H9 (cell line): ENCODE results near the gene TPRN. TPM values are rescaled to one million over a fixed set of nuclear protein-coding genes. Genes with fewer than 3 reads are reported as not detected.

Experiments used
- DNase-seq: peaks from one replicate; pipeline ENCODE4 v3.0.0-alpha.2; 2017
- H2AFZ ChIP-seq: one replicate; pipeline ENCODE4 v1.6.1; 2013; ENCODE audit warnings: mild to moderate bottlenecking, low read length, control low read depth, moderate library complexity
- H2AK5ac ChIP-seq: 2 replicates; pipeline ENCODE4 v1.6.1; 2013; ENCODE audit warnings: low read length, control low read depth, mixed read lengths; ENCODE audit not compliant: insufficient read length
- H2BK120ac ChIP-seq: one replicate; pipeline ENCODE4 v1.6.1; 2013; ENCODE audit warnings: low read depth, mild to moderate bottlenecking, low read length, control low read depth, inconsistent platforms; ENCODE audit not compliant: poor library complexity, severe bottlenecking
- H2BK12ac ChIP-seq: 2 replicates; pipeline ENCODE4 v1.6.1; 2013; ENCODE audit warnings: low read length, control low read depth, mixed read lengths, low read depth; ENCODE audit not compliant: insufficient read length
- H2BK15ac ChIP-seq: 2 replicates; pipeline ENCODE4 v1.6.1; 2013; ENCODE audit warnings: low read depth, low read length, control low read depth
- H2BK20ac ChIP-seq: one replicate; pipeline ENCODE4 v1.6.1; 2013; ENCODE audit warnings: low read depth, mild to moderate bottlenecking, low read length, control low read depth, inconsistent platforms; ENCODE audit not compliant: poor library complexity, severe bottlenecking
- H2BK5ac ChIP-seq: 2 replicates; pipeline ENCODE4 v1.6.1; 2013; ENCODE audit warnings: low read length, control low read depth, mixed read lengths; ENCODE audit not compliant: insufficient read length
- H3K14ac ChIP-seq: 2 replicates; pipeline ENCODE4 v1.6.1; 2013; ENCODE audit warnings: low read length, control low read depth; ENCODE audit not compliant: insufficient read depth
- H3K18ac ChIP-seq: 2 replicates; pipeline ENCODE4 v1.6.1; 2013; ENCODE audit warnings: low read depth, mild to moderate bottlenecking, mixed read lengths, low read length, control low read depth; ENCODE audit not compliant: insufficient read length
- H3K23ac ChIP-seq: 2 replicates; pipeline ENCODE4 v1.6.1; 2013; ENCODE audit warnings: low read length, control low read depth, mixed read lengths, low read depth; ENCODE audit not compliant: insufficient read length
- H3K23me2 ChIP-seq: 2 replicates; pipeline ENCODE4 v1.6.1; 2013; ENCODE audit warnings: low read depth, mild to moderate bottlenecking, mixed read lengths, low read length, control low read depth; ENCODE audit not compliant: insufficient read length, poor library complexity, severe bottlenecking
- H3K27ac ChIP-seq: 2 replicates; pipeline ENCODE4 v1.5.1; 2013; ENCODE audit warnings: low read length, control low read depth, mixed read lengths, low read depth; ENCODE audit not compliant: insufficient read length
- H3K27me3 ChIP-seq: 2 replicates; pipeline ENCODE4 v1.6.1; 2013; ENCODE audit warnings: low read length, control low read depth, inconsistent platforms; ENCODE audit not compliant: insufficient read depth
- H3K4ac ChIP-seq: 2 replicates; pipeline ENCODE4 v1.6.1; 2013; ENCODE audit warnings: low read depth, mild to moderate bottlenecking, control low read depth, inconsistent platforms, low read length, moderate library complexity
- H3K4me1 ChIP-seq: 2 replicates; pipeline ENCODE4 v1.6.1; 2013; ENCODE audit warnings: low read length, control low read depth, inconsistent platforms; ENCODE audit not compliant: insufficient read depth
- H3K4me2 ChIP-seq: 2 replicates; pipeline ENCODE4 v1.6.1; 2013; ENCODE audit warnings: low read length, control low read depth, mixed read lengths; ENCODE audit not compliant: insufficient read length, insufficient read depth
- H3K56ac ChIP-seq: 2 replicates; pipeline ENCODE4 v1.6.1; 2013; ENCODE audit warnings: low read depth, mild to moderate bottlenecking, mixed read lengths, low read length, control low read depth; ENCODE audit not compliant: insufficient read length
- H3K79me1 ChIP-seq: 2 replicates; pipeline ENCODE4 v1.6.1; 2013; ENCODE audit warnings: low read depth, mild to moderate bottlenecking, moderate library complexity, low read length, control low read depth, inconsistent platforms; ENCODE audit not compliant: insufficient read depth, poor library complexity, severe bottlenecking
- H3K79me2 ChIP-seq: 2 replicates; pipeline ENCODE4 v1.6.1; 2013; ENCODE audit warnings: low read length, control low read depth, inconsistent platforms; ENCODE audit not compliant: insufficient read depth
- H3K9ac ChIP-seq: 2 replicates; pipeline ENCODE4 v1.6.1; 2013; ENCODE audit warnings: low read length, control low read depth, mixed read lengths; ENCODE audit not compliant: insufficient read length; ENCODE audit errors: extremely low read depth
- H3K9me3 ChIP-seq: one replicate; pipeline ENCODE4 v1.6.1; 2013; ENCODE audit warnings: low read depth, low read length, inconsistent platforms; ENCODE audit not compliant: control insufficient read depth
- H3T11ph ChIP-seq: one replicate; pipeline ENCODE4 v1.6.1; 2013; ENCODE audit warnings: mild to moderate bottlenecking, low read length, control low read depth, inconsistent platforms
- H4K20me1 ChIP-seq: one replicate; pipeline ENCODE4 v1.6.1; 2013; ENCODE audit not compliant: control insufficient read depth, insufficient read length, insufficient read depth
- H4K5ac ChIP-seq: 2 replicates; pipeline ENCODE4 v1.6.1; 2013; ENCODE audit warnings: low read depth, mild to moderate bottlenecking, mixed read lengths, low read length, control low read depth; ENCODE audit not compliant: insufficient read length
- H4K8ac ChIP-seq: replicated peaks from 2 replicates; pipeline ENCODE4 v1.6.1; 2013; ENCODE audit warnings: low read length, control low read depth, mixed read lengths, low read depth; ENCODE audit not compliant: insufficient read length
- H4K91ac ChIP-seq: 2 replicates; pipeline ENCODE4 v1.6.1; 2013; ENCODE audit warnings: low read depth, mild to moderate bottlenecking, moderate library complexity, mixed read lengths, low read length, control low read depth; ENCODE audit not compliant: insufficient read length
- H3K27ac Mint-ChIP-seq, 3 experiments: 2 replicates in 2 of 3; 3 replicates in 1 of 3; pipeline ENCODE4 v1.8.0; 2020 to 2021; ENCODE audit warnings: mixed read lengths in 3 of 3, mild to moderate bottlenecking in 1 of 3, moderate library complexity in 1 of 3
- H3K27me3 Mint-ChIP-seq: 2 replicates; pipeline ENCODE4 v1.8.0; 2021; ENCODE audit warnings: low read depth, mild to moderate bottlenecking, moderate library complexity, mixed read lengths
- H3K36me3 Mint-ChIP-seq, 3 experiments: 2 replicates in 2 of 3; 3 replicates in 1 of 3; pipeline ENCODE4 v1.8.0; 2020 to 2021; ENCODE audit warnings: low read depth in 3 of 3, mixed read lengths in 3 of 3; ENCODE audit not compliant: insufficient read depth in 1 of 3
- H3K4me1 Mint-ChIP-seq, 2 experiments: 2 replicates each; pipeline ENCODE4 v1.8.0; 2020; ENCODE audit warnings: mixed read lengths in 2 of 2
- H3K4me3 Mint-ChIP-seq, 2 experiments: 2 replicates in 1 of 2; 3 replicates in 1 of 2; pipeline ENCODE4 v1.8.0; 2020 to 2021; ENCODE audit warnings: mild to moderate bottlenecking in 2 of 2, mixed read lengths in 2 of 2, moderate library complexity in 1 of 2
- H3K9me3 Mint-ChIP-seq, 2 experiments: 2 replicates in 1 of 2; 3 replicates in 1 of 2; pipeline ENCODE4 v1.8.0; 2020; ENCODE audit warnings: mild to moderate bottlenecking in 2 of 2, mixed read lengths in 2 of 2, moderate library complexity in 1 of 2
- WGBS: extraction: QIAGEN DNeasy Blood & Tissue Kit; methylation state at CpG from one replicate; pipeline ENCODE4 v1.1.7; 2013; ENCODE audit warnings: missing lambda C conversion rate, low lambda C conversion rate, mixed read lengths; ENCODE audit not compliant: insufficient read length; ENCODE audit errors: extremely low coverage; 5-methylcytosine and 5-hydroxymethylcytosine counted together
- total RNA-seq: library from RNA; stranded (reverse); gene quantifications from 2 replicates; pipeline ENCODE4 v1.2.1, GENCODE V29; 2021
- TF ChIP-seq, protein P1 (sequence below): fragments of 200-600 bp; sonication (generic); conservative IDR thresholded peaks from 3 replicates; pipeline ENCODE4 v1.8.0; 2021; ENCODE audit warnings: antibody characterized with exemption, mild to moderate bottlenecking

The TPRN gene
- total RNA-seq, 1 experiment from 2014 or later, result 30.7 TPM

DNA sequence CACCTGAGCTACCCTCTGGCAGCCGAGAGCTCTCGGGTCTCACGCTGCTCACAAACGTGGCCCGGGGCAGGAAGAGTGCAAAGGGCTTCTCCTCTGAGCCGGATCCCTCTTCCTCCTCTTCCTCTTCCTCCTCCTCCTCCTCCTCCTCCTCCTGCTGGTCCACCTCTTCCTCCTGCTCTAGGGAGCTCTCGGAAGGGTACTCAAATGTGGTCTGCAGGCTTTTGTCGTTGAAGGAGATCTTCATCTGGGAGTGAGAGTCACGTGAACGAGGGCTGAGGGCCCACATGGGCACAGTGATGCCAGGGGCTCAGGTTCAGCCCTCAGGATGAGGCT, 8.1 kb downstream of the TPRN start:
- DNase-seq, result no peak
- H2BK120ac ChIP-seq, result no peak overlapping the region
- peaks cover 16 to 21% of the 10 kb centered on the region in 2 experiments for H3K4me1 Mint-ChIP-seq
- H3K4me2 ChIP-seq, result no peak overlapping the region
- H3K27me3 ChIP-seq, result no peaks in the 10 kb centered on the region
- H2BK5ac ChIP-seq, result no peak overlapping the region
- H3K23me2 ChIP-seq, result peaks cover 13% of the 10 kb centered on the region
- H4K8ac ChIP-seq, result no peak overlapping the region
- no peak overlapping the region for H2AK5ac ChIP-seq
- H3K4me3 Mint-ChIP-seq, result no peak overlapping the region; a peak in 1 of 5 replicates
- no peaks in the 10 kb centered on the region for H3K9me3 Mint-ChIP-seq
- H3K9me3 ChIP-seq, result no peaks in the 10 kb centered on the region
- H3K14ac ChIP-seq, result no peak overlapping the region; the same call in 1 of the 2 replicates
- H2BK20ac ChIP-seq, result no peak overlapping the region
- no peak overlapping the region for H4K5ac ChIP-seq
- peaks cover 5% of the 10 kb centered on the region for H3K79me1 ChIP-seq
- H3K27ac ChIP-seq, result no peak overlapping the region
- H3K79me2 ChIP-seq, result peaks cover 5% of the 10 kb centered on the region; the same call in 1 of the 2 replicates
- H3K56ac ChIP-seq, result no peak overlapping the region
- peaks cover 7 to 18% (median 14%) of the 10 kb centered on the region in 3 experiments; a peak in 5 of 7 replicates for H3K36me3 Mint-ChIP-seq
- WGBS, result no CpG with 5 or more reads among the region's 10 CpGs
- H4K91ac ChIP-seq, result no peak overlapping the region
- H3K4me1 ChIP-seq, result peaks cover 5% of the 10 kb centered on the region; the same call in 1 of the 2 replicates
- H2AFZ ChIP-seq, result no peak overlapping the region
- H3K4ac ChIP-seq, result no peak overlapping the region
- H3K18ac ChIP-seq, result no peak overlapping the region
- TF ChIP-seq, protein P1, sequence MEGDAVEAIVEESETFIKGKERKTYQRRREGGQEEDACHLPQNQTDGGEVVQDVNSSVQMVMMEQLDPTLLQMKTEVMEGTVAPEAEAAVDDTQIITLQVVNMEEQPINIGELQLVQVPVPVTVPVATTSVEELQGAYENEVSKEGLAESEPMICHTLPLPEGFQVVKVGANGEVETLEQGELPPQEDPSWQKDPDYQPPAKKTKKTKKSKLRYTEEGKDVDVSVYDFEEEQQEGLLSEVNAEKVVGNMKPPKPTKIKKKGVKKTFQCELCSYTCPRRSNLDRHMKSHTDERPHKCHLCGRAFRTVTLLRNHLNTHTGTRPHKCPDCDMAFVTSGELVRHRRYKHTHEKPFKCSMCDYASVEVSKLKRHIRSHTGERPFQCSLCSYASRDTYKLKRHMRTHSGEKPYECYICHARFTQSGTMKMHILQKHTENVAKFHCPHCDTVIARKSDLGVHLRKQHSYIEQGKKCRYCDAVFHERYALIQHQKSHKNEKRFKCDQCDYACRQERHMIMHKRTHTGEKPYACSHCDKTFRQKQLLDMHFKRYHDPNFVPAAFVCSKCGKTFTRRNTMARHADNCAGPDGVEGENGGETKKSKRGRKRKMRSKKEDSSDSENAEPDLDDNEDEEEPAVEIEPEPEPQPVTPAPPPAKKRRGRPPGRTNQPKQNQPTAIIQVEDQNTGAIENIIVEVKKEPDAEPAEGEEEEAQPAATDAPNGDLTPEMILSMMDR, result no peak
- no peak overlapping the region for H2BK12ac ChIP-seq
- no peaks in the 10 kb centered on the region for H4K20me1 ChIP-seq
- H3K27ac Mint-ChIP-seq, result no peak overlapping the region
- no peak overlapping the region for H3T11ph ChIP-seq
- no peaks in the 10 kb centered on the region for H3K27me3 Mint-ChIP-seq
- no peak overlapping the region for H3K9ac ChIP-seq
- no peak overlapping the region for H2BK15ac ChIP-seq
- H3K23ac ChIP-seq, result no peak overlapping the region
